Measurements from ENCODE around the gene SPEF1. TPM values are rescaled to one million over a fixed set of nuclear protein-coding genes. Genes with fewer than 3 reads are reported as not detected.

SPEF1 gene
- total and polyA plus RNA-seq, 2 of the 4 experiments (the other 2 are of a cell fraction): 0.15 TPM; not detected in 1

DNA sequence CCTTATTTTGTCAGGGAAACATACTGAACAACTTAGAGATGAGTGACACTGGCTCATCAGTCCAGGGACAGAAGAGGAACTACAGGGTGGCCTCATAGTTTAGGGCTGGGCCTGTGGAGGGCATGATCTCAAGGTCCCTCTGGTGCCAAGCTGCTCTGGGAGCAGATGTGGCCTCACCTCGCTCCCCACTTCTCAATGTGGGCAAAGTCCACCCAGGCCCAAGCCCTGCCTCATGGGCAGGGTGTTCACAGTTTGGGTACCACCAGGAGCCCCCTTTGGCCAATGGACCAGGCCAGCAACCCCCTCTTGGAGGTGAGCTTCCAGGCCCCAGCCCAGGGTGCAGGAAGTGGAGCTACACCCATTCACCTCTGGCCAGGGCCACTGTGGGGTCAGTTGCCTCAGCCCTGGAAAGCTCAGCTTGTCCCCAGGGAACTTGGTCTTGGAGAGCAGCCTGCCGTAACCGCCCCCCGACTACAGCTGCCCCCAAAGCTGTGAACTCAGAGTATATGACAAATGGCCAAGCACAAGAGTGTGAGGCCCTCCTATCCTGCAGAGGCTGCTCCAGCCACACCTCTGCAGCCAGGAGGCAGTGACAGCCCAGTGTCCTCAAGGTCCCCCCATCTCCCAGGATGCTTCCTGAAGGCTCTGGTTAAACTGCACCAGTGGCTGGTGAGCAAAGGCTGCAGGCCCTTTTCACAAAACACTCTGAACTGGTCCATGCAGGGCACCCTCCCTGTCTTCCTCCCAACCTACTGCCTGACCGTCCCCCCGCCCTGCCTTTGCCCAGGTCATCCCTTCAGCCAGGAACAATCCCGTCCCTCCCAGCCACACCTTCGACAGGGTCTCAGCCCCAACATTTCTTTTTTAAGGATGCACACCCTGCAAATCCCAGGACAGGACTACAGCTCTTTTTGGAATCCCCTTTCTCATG is 17.3 kb downstream of the SPEF1 start:
- Histone ChIP-seq H3K4me3 (ENCODE audit: insufficient read depth, low read depth, low read length) (no peak overlapping the region), H2AK5ac (ENCODE audit: low read depth, low read length) (no peak overlapping the region), H4K91ac (ENCODE audit: insufficient read depth, low read depth, low read length) (no peak overlapping the region), H4K20me1 (ENCODE audit: insufficient read depth, low read length) (peaks cover 9% of the 10 kb centered on the region; the same call in 1 of the 2 replicates), H3K14ac (replicated peaks; ENCODE audit: low read depth, low read length) (no peak overlapping the region), H3K9me1 (ENCODE audit: insufficient read depth, low read length) (no peaks in the 10 kb centered on the region; the same call in 1 of the 2 replicates), H2AFZ (replicated peaks; ENCODE audit: low read length, poor library complexity) (no peak overlapping the region), H3K4ac (ENCODE audit: low read depth, low read length) (no peak overlapping the region), H3K4me2 (ENCODE audit: low read depth, low read length) (no peak overlapping the region), H3K27ac (ENCODE audit: insufficient read depth, low read length) (no peak overlapping the region), H2BK20ac (ENCODE audit: low read depth, low read length) (no peak overlapping the region), H3K4me1 (ENCODE audit: control insufficient read depth, insufficient read depth, low read length) (peaks cover 9% of the 10 kb centered on the region), H2BK5ac (ENCODE audit: low read depth, low read length, poor library complexity, severe bottlenecking) (no peak overlapping the region), H3K9ac (ENCODE audit: low read depth, low read length) (no peak overlapping the region), H2BK120ac (ENCODE audit: low read depth, low read length) (no peak overlapping the region), H3K36me3 (ENCODE audit: control insufficient read depth, insufficient read depth, low read length) (no peaks in the 10 kb centered on the region; the same call in 1 of the 2 replicates), H3K56ac (ENCODE audit: extremely low read depth, insufficient read depth, low read length) (no peak overlapping the region), H3K23ac (ENCODE audit: low read depth, low read length) (no peak overlapping the region), H3K9me3 (ENCODE audit: control insufficient read depth, insufficient read depth, low read length) (no peaks in the 10 kb centered on the region), H3K27me3 (ENCODE audit: control insufficient read depth, insufficient read depth, low read length) (no peaks in the 10 kb centered on the region), H3K18ac (ENCODE audit: low read depth, low read length) (no peak overlapping the region), H4K8ac (ENCODE audit: low read depth in 2 of 2, low read length in 2 of 2) (no peak overlapping the region), H2AK9ac (replicated peaks; ENCODE audit: low read depth, low read length, poor library complexity) (peak overlapping the region; percentile 55), H3K79me1 (ENCODE audit: low read depth in 1 of 2, low read length in 2 of 2) (peaks cover 16 to 49% of the 10 kb centered on the region in 2 experiments), H2BK15ac (ENCODE audit: low read depth, low read length) (no peak overlapping the region), H4K5ac (ENCODE audit: low read depth, low read length) (no peak overlapping the region)
- DNase-seq: no peak
- 97% methylated on average over 7 of the region's 8 CpGs; no CpG with 5 or more reads in 1 of the 2 experiments for WGBS, 2 experiments (ENCODE audit: extremely low coverage in 2 of 2, insufficient read length in 1 of 2)
- ChIA-PET CTCF (no interaction called here), POLR2A (ENCODE audit: unreplicated experiment) (no interaction called here)
- no TSS peak for BruUV-seq (replicated peaks)
- no peak for ATAC-seq (ENCODE audit: low read depth)
- intact Hi-C loops (cut with micrococcal nuclease) (no loop called here), in situ Hi-C loops (cut with MboI; ENCODE audit: low sequenced_read_pairs) (no loop called here), dilution Hi-C loops (cut with HindIII; ENCODE audit: low sequenced_read_pairs, unreplicated experiment) (no loop called here)
- TF ChIP-seq MAZ (IDR thresholded peaks at IDR 0.05; ENCODE audit: borderline replicate concordance, low read depth, low read length) (no peak), SMC3 (IDR thresholded peaks at IDR 0.05; ENCODE audit: low read depth, low read length) (no peak), MXI1 (IDR thresholded peaks at IDR 0.05; ENCODE audit: borderline replicate concordance, low read depth, low read length) (no peak), RCOR1 (IDR thresholded peaks at IDR 0.05; ENCODE audit: insufficient replicate concordance, low read length) (no peak), RAD21 (IDR thresholded peaks at IDR 0.05; ENCODE audit: low read length) (no peak), MAFK (IDR thresholded peaks at IDR 0.05; ENCODE audit: low read depth, low read length) (no peak), POLR2A (IDR thresholded peaks at IDR 0.05; ENCODE audit: low read depth, low read length) (no peak), FOS (IDR thresholded peaks at IDR 0.05; ENCODE audit: low read depth, low read length) (no peak), BHLHE40 (IDR thresholded peaks at IDR 0.05; ENCODE audit: low read depth, low read length) (no peak), CHD1 (IDR thresholded peaks at IDR 0.05; ENCODE audit: low read depth, low read length) (no peak), RFX5 (IDR thresholded peaks at IDR 0.05; ENCODE audit: low read depth, low read length) (no peak)
- TF ChIP-seq, protein P1, sequence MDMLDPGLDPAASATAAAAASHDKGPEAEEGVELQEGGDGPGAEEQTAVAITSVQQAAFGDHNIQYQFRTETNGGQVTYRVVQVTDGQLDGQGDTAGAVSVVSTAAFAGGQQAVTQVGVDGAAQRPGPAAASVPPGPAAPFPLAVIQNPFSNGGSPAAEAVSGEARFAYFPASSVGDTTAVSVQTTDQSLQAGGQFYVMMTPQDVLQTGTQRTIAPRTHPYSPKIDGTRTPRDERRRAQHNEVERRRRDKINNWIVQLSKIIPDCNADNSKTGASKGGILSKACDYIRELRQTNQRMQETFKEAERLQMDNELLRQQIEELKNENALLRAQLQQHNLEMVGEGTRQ (IDR thresholded peaks at IDR 0.05; ENCODE audit: low read depth, low read length): no peak
- TF ChIP-seq, protein P2, sequence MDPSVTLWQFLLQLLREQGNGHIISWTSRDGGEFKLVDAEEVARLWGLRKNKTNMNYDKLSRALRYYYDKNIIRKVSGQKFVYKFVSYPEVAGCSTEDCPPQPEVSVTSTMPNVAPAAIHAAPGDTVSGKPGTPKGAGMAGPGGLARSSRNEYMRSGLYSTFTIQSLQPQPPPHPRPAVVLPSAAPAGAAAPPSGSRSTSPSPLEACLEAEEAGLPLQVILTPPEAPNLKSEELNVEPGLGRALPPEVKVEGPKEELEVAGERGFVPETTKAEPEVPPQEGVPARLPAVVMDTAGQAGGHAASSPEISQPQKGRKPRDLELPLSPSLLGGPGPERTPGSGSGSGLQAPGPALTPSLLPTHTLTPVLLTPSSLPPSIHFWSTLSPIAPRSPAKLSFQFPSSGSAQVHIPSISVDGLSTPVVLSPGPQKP (IDR thresholded peaks at IDR 0.05; ENCODE audit: borderline replicate concordance, low read depth, low read length): no peak
- TF ChIP-seq, protein P3, sequence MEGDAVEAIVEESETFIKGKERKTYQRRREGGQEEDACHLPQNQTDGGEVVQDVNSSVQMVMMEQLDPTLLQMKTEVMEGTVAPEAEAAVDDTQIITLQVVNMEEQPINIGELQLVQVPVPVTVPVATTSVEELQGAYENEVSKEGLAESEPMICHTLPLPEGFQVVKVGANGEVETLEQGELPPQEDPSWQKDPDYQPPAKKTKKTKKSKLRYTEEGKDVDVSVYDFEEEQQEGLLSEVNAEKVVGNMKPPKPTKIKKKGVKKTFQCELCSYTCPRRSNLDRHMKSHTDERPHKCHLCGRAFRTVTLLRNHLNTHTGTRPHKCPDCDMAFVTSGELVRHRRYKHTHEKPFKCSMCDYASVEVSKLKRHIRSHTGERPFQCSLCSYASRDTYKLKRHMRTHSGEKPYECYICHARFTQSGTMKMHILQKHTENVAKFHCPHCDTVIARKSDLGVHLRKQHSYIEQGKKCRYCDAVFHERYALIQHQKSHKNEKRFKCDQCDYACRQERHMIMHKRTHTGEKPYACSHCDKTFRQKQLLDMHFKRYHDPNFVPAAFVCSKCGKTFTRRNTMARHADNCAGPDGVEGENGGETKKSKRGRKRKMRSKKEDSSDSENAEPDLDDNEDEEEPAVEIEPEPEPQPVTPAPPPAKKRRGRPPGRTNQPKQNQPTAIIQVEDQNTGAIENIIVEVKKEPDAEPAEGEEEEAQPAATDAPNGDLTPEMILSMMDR (conservative IDR thresholded peaks at IDR 0.05; ENCODE audit: low read depth, low read length): no peak

Measured in IMR-90 (cell line).